Ishikawa (cell line): ENCODE results near the gene AQR.

Experiments used
- CREB1 ChIP-seq: IDR thresholded peaks from 2 replicates; pipeline ENCODE4 v1.6.1; 2012; ENCODE audit warnings: low read depth
- EP300 ChIP-seq: IDR thresholded peaks from 2 replicates; pipeline ENCODE4 v1.6.1; 2012; ENCODE audit warnings: borderline replicate concordance
- FOXM1 ChIP-seq: IDR thresholded peaks from 2 replicates; pipeline ENCODE4 v1.6.1; 2012; ENCODE audit warnings: low read depth, borderline replicate concordance
- TEAD4 ChIP-seq: IDR thresholded peaks from 2 replicates; pipeline ENCODE4 v1.6.1; 2012
- YY1 ChIP-seq: IDR thresholded peaks from 2 replicates; pipeline ENCODE4 v1.6.1; 2012; ENCODE audit warnings: low read depth

DNA sequence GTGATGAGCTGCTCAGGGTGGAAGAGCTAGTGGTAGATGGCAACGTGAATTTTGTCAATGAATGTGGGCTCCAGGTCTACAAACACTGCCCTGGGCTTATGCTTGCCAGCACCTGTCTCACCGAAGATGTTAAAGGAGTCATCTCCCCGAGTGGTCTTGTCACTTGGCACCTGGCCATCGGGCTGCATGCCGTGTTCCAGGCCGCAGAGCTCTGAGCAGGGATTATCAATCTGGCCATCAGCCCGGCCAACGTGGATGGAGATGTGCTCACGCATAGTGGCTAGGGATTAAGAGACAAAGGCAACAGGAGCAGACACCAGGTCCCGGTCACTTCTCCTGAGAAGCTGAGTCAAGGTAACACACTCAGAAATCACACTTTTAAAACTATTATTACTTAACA, 119.4 kb downstream of the AQR start:
- TF ChIP-seq YY1, result no peak
- no peak for TF ChIP-seq FOXM1
- no peak for TF ChIP-seq CREB1
- no peak for TF ChIP-seq TEAD4
- TF ChIP-seq EP300, result no peak
